ENCODE data around the gene TMEM39B.
"Not testable (repeated sequence)": the region's sequence is repeated elsewhere in the genome, so short reads cannot be mapped to it uniquely, and the experiment has no call there.

TMEM39B gene

DNA sequence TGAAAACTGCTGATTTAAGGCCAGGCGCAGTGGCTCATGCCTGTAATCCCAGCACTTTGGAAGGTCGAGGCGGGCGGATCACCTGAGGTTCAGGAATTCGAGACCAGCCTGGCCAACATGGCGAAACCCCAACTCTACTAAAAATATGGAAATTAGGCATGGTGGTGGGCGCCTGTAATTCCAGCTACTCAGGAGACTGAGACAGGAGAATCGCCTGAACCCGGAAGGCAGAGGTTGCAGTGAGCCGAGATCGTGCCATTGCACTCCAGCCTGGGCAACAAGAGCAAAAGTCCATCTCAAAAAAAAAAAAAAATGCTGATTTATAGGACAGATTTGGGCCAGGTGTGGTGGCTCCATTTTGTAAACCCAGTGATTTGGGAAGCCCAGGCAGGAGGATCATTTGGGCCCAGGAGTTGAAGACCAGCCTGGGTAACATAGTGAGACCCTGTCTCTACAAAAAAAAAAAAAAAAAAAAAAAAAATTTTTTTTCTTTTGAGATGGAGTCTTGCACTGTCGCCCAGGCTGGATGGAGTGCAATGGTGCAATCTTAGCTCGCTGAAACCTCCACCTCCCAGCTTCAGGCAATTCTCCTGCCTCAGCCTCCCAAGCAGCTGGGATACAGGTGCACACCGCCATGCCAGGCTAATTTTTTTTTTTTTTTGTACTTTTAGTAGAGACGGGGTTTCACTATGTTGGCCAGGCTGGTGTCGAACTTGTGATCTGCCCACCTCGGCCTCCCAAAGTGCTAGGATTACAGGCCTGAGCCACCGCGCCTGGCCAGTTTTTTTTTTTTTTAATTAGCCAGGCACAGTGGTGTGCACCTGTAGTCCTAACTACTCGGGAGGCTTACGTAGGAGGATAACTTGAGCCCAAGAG, 6.9 kb upstream of the TMEM39B start:
- WGBS, 2 experiments, result 88 to 90% methylated on average over 21 of the region's 21 CpGs
- not testable (repeated sequence) for H3K9me3 ChIP-seq (ENCODE audit: control insufficient read depth, low read length); H3K27me3 ChIP-seq (ENCODE audit: control insufficient read depth, insufficient read depth, low read length, poor library complexity, severe bottlenecking); H3K36me3 ChIP-seq (ENCODE audit: control insufficient read depth, insufficient read depth, low read length); H3K4me3 ChIP-seq (ENCODE audit: insufficient read depth, low read depth, low read length)
- H3K27ac ChIP-seq (ENCODE audit: insufficient read depth, low read depth, low read length, poor library complexity, severe bottlenecking), result peak overlapping the region; percentile 36
- peaks cover 21% of the 10 kb centered on the region for H3K4me1 ChIP-seq (ENCODE audit: control insufficient read depth, insufficient read depth, low read length)

DNA sequence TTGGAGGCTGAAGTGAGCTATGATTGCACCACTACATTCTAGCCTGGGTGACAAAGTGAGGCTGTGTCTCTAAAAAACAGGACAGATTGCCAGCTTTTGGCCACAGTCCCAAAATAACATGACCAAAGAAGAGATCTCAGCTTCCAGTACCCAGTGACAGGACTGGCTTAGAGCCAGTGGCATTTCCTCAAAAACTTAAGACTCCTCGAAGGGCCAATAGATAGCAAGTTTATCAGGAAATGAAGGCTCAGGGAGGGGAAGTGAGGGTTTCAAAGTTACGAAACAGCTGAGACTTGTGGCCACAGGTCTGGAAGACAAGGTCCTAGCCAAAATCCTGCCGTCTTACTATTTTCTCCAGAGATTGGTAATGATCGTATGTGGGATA, 6.3 kb upstream of the TMEM39B start:
- no peaks in the 10 kb centered on the region for H3K36me3 ChIP-seq (ENCODE audit: control insufficient read depth, insufficient read depth, low read length)
- peak overlapping the region; percentile 36 for H3K27ac ChIP-seq (ENCODE audit: insufficient read depth, low read depth, low read length, poor library complexity, severe bottlenecking)
- WGBS, 2 experiments, result 87 to 97% methylated on average over 4 of the region's 4 CpGs
- H3K27me3 ChIP-seq (ENCODE audit: control insufficient read depth, insufficient read depth, low read length, poor library complexity, severe bottlenecking), result no peaks in the 10 kb centered on the region
- no peaks in the 10 kb centered on the region for H3K9me3 ChIP-seq (ENCODE audit: control insufficient read depth, low read length)
- no peak overlapping the region for H3K4me3 ChIP-seq (ENCODE audit: insufficient read depth, low read depth, low read length)
- H3K4me1 ChIP-seq (ENCODE audit: control insufficient read depth, insufficient read depth, low read length), result peaks cover 21% of the 10 kb centered on the region

DNA sequence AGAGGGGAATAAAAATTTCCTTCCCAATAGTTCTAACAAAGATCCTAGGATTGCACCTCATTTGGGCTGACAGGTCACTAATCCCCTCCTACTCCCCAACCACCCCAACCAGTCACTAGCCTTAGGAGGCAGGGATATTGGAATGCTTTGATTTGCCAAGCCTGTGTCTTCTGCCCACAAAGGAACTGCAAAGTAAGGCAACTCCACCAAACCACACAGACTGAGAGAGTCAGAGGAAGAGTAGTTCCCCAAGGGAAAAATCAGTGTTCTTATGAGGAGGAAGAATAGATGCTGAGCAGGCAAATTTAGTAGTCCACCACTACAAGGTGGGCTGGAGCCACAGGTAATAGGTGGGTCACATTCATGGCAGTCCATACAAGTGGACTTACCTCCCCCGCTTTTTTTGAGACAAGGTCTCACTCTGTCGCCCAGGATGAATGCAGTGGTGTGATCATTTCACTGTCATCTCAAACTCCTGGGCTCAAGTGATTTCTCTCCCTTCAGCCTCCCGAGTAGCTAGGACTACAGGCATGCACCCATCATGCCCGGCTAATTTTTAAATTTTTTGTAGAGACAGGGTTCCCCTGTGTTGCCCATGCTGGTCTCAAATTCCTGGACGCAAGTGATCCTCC, 3.7 kb upstream of the TMEM39B start:
- Histone ChIP-seq H3K36me3 (ENCODE audit: control insufficient read depth, insufficient read depth, low read length) (no peaks in the 10 kb centered on the region), H3K27ac (ENCODE audit: insufficient read depth, low read depth, low read length, poor library complexity, severe bottlenecking) (peak overlapping the region; percentile 20), H3K4me3 (ENCODE audit: insufficient read depth, low read depth, low read length) (no peak overlapping the region), H3K9me3 (ENCODE audit: control insufficient read depth, low read length) (no peaks in the 10 kb centered on the region), H3K4me1 (ENCODE audit: control insufficient read depth, insufficient read depth, low read length) (peaks cover 10% of the 10 kb centered on the region), H3K27me3 (ENCODE audit: control insufficient read depth, insufficient read depth, low read length, poor library complexity, severe bottlenecking) (no peaks in the 10 kb centered on the region)
- WGBS, 2 experiments, result 80 to 85% methylated on average over 5 of the region's 5 CpGs

DNA sequence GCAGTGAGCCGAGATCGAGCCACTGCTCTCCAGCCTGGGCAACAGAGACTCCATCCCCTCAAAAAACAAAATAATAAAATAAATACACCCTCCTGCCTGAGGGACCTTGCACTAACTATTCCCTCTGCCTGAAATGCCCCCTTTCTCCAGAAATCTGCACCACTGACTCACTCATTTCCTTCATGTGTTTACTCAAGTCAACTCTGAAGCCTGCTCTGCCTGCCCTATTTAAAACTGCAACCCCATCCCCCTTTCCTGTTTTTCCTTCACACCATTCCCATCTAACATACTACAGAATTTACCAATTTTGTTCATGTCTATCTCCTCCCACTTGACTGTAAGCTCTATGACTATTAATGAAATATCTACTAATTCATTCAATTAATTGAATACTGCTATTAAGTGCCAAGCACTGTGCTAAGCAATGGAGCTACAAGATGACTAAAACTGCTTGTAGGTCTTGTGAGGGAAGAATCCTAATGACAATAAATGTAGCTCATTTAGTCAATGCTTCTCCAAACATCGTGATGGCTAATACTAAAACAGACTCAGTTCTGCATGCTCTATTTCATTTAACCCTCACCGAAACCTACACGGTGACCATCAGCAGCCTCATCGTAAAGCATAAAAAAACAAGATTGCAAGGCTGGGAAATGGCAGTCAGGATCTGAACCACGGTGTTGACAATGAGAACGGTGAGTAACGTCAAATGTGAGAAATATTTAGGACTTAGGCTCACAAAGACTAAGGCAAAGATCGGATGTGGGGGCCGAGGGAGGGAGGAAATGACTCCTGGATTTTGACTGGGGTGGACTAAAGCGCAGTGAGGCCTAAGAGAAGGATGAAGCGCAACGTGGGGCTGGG, 749 bp upstream of the TMEM39B start:
- peaks cover 10% of the 10 kb centered on the region for H3K4me1 ChIP-seq (ENCODE audit: control insufficient read depth, insufficient read depth, low read length)
- no peaks in the 10 kb centered on the region for H3K9me3 ChIP-seq (ENCODE audit: control insufficient read depth, low read length)
- H3K27ac ChIP-seq (ENCODE audit: insufficient read depth, low read depth, low read length, poor library complexity, severe bottlenecking), result peak overlapping the region; percentile 96
- H3K27me3 ChIP-seq (ENCODE audit: control insufficient read depth, insufficient read depth, low read length, poor library complexity, severe bottlenecking), result no peaks in the 10 kb centered on the region
- 31 to 32% methylated on average over 14 of the region's 14 CpGs for WGBS, 2 experiments
- peak overlapping the region; percentile 77 for H3K4me3 ChIP-seq (ENCODE audit: insufficient read depth, low read depth, low read length)
- H3K36me3 ChIP-seq (ENCODE audit: control insufficient read depth, insufficient read depth, low read length), result peaks cover 11% of the 10 kb centered on the region

DNA sequence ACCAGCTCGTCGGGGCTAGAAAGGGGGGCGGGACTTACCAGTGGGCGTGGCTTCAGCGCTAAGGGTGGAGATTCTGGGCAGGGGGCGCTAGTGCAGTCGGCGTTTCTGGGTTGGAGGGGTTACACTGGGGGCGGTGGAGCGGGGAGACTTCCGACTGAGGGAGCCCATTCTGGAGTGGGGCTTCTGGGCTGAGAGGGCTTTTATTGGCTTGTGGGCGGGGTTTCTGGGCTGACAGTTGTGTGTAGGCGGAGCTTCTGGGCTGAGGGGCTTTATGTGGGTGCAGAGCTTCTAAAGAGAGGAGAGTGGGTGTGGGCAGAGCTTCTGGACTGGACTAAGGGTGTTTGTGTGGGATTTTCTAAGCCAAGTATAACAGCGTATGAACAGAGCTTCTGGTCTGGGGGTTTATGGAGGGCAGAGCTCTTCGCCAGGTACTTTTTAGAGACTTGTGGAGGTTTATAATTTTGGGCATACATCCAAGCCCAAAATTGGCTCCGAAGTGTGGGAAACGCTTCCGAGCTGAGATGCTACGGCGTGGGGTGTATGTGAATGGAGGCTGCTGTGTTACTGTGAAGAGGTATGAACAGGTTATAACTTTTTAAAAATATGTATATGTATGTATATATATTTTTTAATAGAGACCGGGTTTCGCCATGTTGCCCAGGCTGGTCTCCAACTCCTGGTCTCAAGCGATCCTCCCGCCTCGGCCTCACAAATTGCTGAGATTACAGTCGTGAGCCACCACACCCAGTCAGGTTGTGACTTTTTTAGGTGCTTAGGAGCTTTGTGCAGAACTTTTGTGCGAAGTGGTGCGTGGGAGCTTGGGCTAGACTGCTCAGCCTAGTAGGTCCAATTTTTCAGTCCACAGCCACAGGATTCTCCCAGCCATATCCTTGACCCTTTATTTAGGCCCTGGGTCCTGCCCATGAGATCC, 825 bp downstream of the TMEM39B start:
- H3K27ac ChIP-seq (ENCODE audit: insufficient read depth, low read depth, low read length, poor library complexity, severe bottlenecking), result no peak overlapping the region
- peaks cover 10% of the 10 kb centered on the region for H3K4me1 ChIP-seq (ENCODE audit: control insufficient read depth, insufficient read depth, low read length)
- peaks cover 27% of the 10 kb centered on the region for H3K36me3 ChIP-seq (ENCODE audit: control insufficient read depth, insufficient read depth, low read length)
- no peaks in the 10 kb centered on the region for H3K9me3 ChIP-seq (ENCODE audit: control insufficient read depth, low read length)
- 45 to 47% methylated on average over 28 of the region's 28 CpGs for WGBS, 2 experiments
- no peaks in the 10 kb centered on the region for H3K27me3 ChIP-seq (ENCODE audit: control insufficient read depth, insufficient read depth, low read length, poor library complexity, severe bottlenecking)
- peak overlapping the region; percentile 77 for H3K4me3 ChIP-seq (ENCODE audit: insufficient read depth, low read depth, low read length)

DNA sequence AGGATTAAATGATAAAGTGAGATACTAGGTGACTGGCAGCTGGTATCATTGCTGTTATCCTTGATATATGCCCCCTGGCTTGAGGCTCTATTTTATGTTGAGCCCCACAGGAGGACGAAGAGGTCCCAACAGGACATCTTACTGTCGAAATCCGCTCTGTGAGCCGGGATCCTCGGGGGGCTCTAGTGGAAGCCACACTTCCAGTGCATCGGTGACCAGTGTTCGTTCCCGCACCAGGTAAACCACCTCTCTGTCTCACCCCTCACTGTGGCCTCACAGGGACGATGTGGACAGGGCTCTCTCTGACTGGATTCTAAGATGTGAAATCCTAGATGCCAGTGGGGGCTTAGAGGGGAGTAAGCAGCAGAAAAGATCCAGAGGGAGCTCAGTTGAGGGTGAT, 2.1 kb downstream of the TMEM39B start:
- peaks cover 34% of the 10 kb centered on the region for H3K36me3 ChIP-seq (ENCODE audit: control insufficient read depth, insufficient read depth, low read length)

DNA sequence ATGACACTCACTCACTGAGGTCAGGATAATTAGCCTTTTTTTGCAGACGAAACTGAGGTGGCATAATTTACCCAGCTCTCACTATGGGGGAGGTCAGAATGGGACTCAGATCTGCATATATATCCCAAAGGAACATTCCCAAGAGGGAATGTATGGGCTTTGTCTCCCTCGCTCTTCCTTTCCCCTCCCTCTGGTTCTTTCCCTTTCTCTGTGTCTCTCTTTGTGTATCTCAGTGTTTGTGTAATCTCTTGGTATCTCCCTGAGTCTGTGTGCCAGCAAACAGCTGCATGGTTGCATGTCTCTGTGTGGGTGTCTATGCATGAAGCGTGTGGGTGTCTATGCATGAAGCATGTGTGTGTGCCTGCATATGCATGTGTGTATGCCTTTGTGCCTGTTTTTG, 4.7 kb downstream of the TMEM39B start:
- 93 to 96% methylated on average over 3 of the region's 3 CpGs for WGBS, 2 experiments
- Histone ChIP-seq H3K9me3 (ENCODE audit: control insufficient read depth, low read length) (no peaks in the 10 kb centered on the region), H3K27me3 (ENCODE audit: control insufficient read depth, insufficient read depth, low read length, poor library complexity, severe bottlenecking) (no peaks in the 10 kb centered on the region), H3K4me1 (ENCODE audit: control insufficient read depth, insufficient read depth, low read length) (no peaks in the 10 kb centered on the region), H3K36me3 (ENCODE audit: control insufficient read depth, insufficient read depth, low read length) (peaks cover 49% of the 10 kb centered on the region), H3K4me3 (ENCODE audit: insufficient read depth, low read depth, low read length) (no peak overlapping the region), H3K27ac (ENCODE audit: insufficient read depth, low read depth, low read length, poor library complexity, severe bottlenecking) (no peak overlapping the region)

More for the DNA sequence above, 2.1 kb downstream of the TMEM39B start:
- Histone ChIP-seq H3K27me3 (ENCODE audit: control insufficient read depth, insufficient read depth, low read length, poor library complexity, severe bottlenecking) (no peaks in the 10 kb centered on the region), H3K4me3 (ENCODE audit: insufficient read depth, low read depth, low read length) (no peak overlapping the region), H3K9me3 (ENCODE audit: control insufficient read depth, low read length) (no peaks in the 10 kb centered on the region), H3K4me1 (ENCODE audit: control insufficient read depth, insufficient read depth, low read length) (no peaks in the 10 kb centered on the region), H3K27ac (ENCODE audit: insufficient read depth, low read depth, low read length, poor library complexity, severe bottlenecking) (no peak overlapping the region)
- whole genome bisulfite sequencing, 2 experiments, result 96 to 98% methylated on average over 9 of the region's 9 CpGs

DNA sequence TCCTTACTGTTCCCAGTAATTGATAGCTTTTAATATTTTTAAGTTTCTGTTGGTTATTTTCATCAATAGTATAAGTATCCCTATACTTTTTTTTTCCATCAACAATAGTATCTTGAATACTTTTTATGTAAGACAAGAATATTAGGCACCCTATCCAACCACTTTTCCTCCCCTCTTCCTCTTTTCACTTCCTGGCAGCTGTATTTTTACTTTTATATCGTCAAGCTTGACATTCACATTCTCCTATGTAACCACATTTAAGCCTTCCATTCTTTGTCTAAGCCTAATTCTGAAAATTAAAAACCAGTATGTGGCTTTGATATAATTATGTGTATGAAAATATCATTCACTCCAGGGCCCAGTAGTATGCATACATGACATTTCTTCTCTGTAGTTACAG, 9.3 kb downstream of the TMEM39B start:
- Histone ChIP-seq H3K27ac (ENCODE audit: insufficient read depth, low read depth, low read length, poor library complexity, severe bottlenecking) (no peak overlapping the region), H3K27me3 (ENCODE audit: control insufficient read depth, insufficient read depth, low read length, poor library complexity, severe bottlenecking) (no peaks in the 10 kb centered on the region), H3K4me3 (ENCODE audit: insufficient read depth, low read depth, low read length) (no peak overlapping the region), H3K4me1 (ENCODE audit: control insufficient read depth, insufficient read depth, low read length) (no peaks in the 10 kb centered on the region), H3K36me3 (ENCODE audit: control insufficient read depth, insufficient read depth, low read length) (peaks cover 45% of the 10 kb centered on the region), H3K9me3 (ENCODE audit: control insufficient read depth, low read length) (no peaks in the 10 kb centered on the region)
- 92 to 95% methylated on average over 1 of the region's 1 CpG for WGBS, 2 experiments

DNA sequence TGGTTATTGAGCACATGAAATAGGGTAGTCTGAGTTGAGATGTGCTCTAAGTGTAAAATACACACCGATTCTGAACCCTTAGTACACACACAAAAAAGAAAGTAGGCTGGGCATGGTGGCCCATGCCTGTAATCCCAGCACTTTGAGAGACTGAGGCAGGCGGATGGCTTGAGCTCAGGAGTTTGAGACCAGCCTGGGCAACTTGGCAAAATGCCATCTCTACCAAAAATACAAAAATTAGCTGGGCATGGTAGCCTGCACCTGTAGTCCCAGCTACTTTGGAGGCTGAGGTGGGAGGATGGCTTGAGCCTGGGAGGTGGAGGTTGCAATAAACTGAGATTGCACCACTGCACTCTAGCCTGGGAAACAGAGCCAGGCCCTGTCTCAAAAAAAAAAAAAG, 13.6 kb downstream of the TMEM39B start:
- WGBS, 2 experiments, result 84 to 94% methylated on average over 2 of the region's 2 CpGs
- not testable (repeated sequence) for H3K4me3 ChIP-seq (ENCODE audit: insufficient read depth, low read depth, low read length); H3K4me1 ChIP-seq (ENCODE audit: control insufficient read depth, insufficient read depth, low read length); H3K9me3 ChIP-seq (ENCODE audit: control insufficient read depth, low read length); H3K27ac ChIP-seq (ENCODE audit: insufficient read depth, low read depth, low read length, poor library complexity, severe bottlenecking); H3K27me3 ChIP-seq (ENCODE audit: control insufficient read depth, insufficient read depth, low read length, poor library complexity, severe bottlenecking)
- H3K36me3 ChIP-seq (ENCODE audit: control insufficient read depth, insufficient read depth, low read length), result peaks cover 24% of the 10 kb centered on the region
